ENCODE data around the gene NR1H2.

GRCh38 chr19:50384685-50385535 is 8.7 kb downstream of the NR1H2 start:
- no peak for TF ChIP-seq SPI1 (IDR thresholded peaks at IDR 0.05; ENCODE audit: low read depth, low read length)
- no peak for TF ChIP-seq POLR2AphosphoS5 (IDR thresholded peaks at IDR 0.05; ENCODE audit: low read depth, low read length)
- no peak; the same call in 1 of the 2 replicates for TF ChIP-seq POLR2A (IDR thresholded peaks at IDR 0.05; ENCODE audit: low read depth, low read length)
- no peak for TF ChIP-seq TAF1 (IDR thresholded peaks at IDR 0.05; ENCODE audit: low read depth, low read length)
- TF ChIP-seq POU2F2 (IDR thresholded peaks at IDR 0.05; ENCODE audit: low read depth, low read length) = no peak

All from GM12891 (cell line).